ENCODE data around the gene DDX51.

Gene DDX51

GRCh38 chr12:132166093-132166492 lies 22.0 kb upstream of the DDX51 start:
- DNase-seq: no peak

GRCh38 chr12:132165584-132165983 lies 21.5 kb upstream of the DDX51 start:
- no peak for DNase-seq

- DNase-seq: no peak
Measured at GRCh38 chr12:132164426-132164825, 20.3 kb upstream of the DDX51 start.

GRCh38 chr12:132163911-132164288 lies 19.8 kb upstream of the DDX51 start:
- no peak for DNase-seq

- no peak for DNase-seq
Measured at GRCh38 chr12:132163041-132163910, 19.2 kb upstream of the DDX51 start.

- peak; percentile 32 for DNase-seq
Measured at GRCh38 chr12:132162508-132163031, 18.5 kb upstream of the DDX51 start.

GRCh38 chr12:132161796-132162507 lies 17.8 kb upstream of the DDX51 start:
- DNase-seq: no peak

GRCh38 chr12:132161036-132161781 lies 17.1 kb upstream of the DDX51 start:
- no peak for DNase-seq

- DNase-seq: no peak
Measured at GRCh38 chr12:132160601-132161035, 16.5 kb upstream of the DDX51 start.

GRCh38 chr12:132160016-132160415 lies 15.9 kb upstream of the DDX51 start:
- no peak for DNase-seq

GRCh38 chr12:132159555-132160003 lies 15.5 kb upstream of the DDX51 start:
- DNase-seq: no peak

GRCh38 chr12:132158677-132159554 lies 14.8 kb upstream of the DDX51 start:
- no peak for DNase-seq

GRCh38 chr12:132157733-132158409 lies 13.8 kb upstream of the DDX51 start:
- no peak for DNase-seq

GRCh38 chr12:132156573-132157325 lies 12.6 kb upstream of the DDX51 start:
- no peak for DNase-seq

GRCh38 chr12:132155771-132156572 lies 11.9 kb upstream of the DDX51 start:
- no peak for DNase-seq

- no peak for DNase-seq
Measured at GRCh38 chr12:132154941-132155770, 11.0 kb upstream of the DDX51 start.

GRCh38 chr12:132154341-132154761 lies 10.2 kb upstream of the DDX51 start:
- no peak for DNase-seq

GRCh38 chr12:132153501-132154340 lies 9.6 kb upstream of the DDX51 start:
- peak; percentile 69 for DNase-seq

All from central memory CD4-positive, alpha-beta T cell (primary cell).